GM12875 (cell line): ENCODE results near the gene KASH5.
A peak's percentile ranks its signal among the peaks of the same experiment; 100 is the strongest.
"Not testable (repeated sequence)": the region's sequence is repeated elsewhere in the genome, so short reads cannot be mapped to it uniquely, and the experiment has no call there.

ENCODE experiments used
- H3K4me3 ChIP-seq: one replicate; pipeline ENCODE4 v1.5.1; 2011; ENCODE audit warnings: low read depth, low read length, control low read depth
- CTCF ChIP-seq: IDR thresholded peaks from 2 replicates; pipeline ENCODE4 v1.5.1; 2011; ENCODE audit warnings: low read depth, mild to moderate bottlenecking, control low read depth, inconsistent platforms, low read length, moderate library complexity, borderline replicate concordance; ENCODE audit not compliant: insufficient read depth

The KASH5 gene

GRCh38 chr19:49443366-49444099, 55.5 kb downstream of the KASH5 start:
- peak; percentile 98 for TF ChIP-seq CTCF
- peak overlapping the region; percentile 52 for H3K4me3 ChIP-seq

- not testable (repeated sequence) for H3K4me3 ChIP-seq
These were observed 56.2 kb downstream of the KASH5 start for GRCh38 chr19:49444100-49444700.

- no peak overlapping the region for H3K4me3 ChIP-seq
- no peak for TF ChIP-seq CTCF
These were observed 57.9 kb downstream of the KASH5 start for GRCh38 chr19:49445997-49446396.

- H3K4me3 ChIP-seq = no peak overlapping the region
- TF ChIP-seq CTCF = no peak
These were observed 59.7 kb downstream of the KASH5 start for GRCh38 chr19:49447485-49448431.

DNA sequence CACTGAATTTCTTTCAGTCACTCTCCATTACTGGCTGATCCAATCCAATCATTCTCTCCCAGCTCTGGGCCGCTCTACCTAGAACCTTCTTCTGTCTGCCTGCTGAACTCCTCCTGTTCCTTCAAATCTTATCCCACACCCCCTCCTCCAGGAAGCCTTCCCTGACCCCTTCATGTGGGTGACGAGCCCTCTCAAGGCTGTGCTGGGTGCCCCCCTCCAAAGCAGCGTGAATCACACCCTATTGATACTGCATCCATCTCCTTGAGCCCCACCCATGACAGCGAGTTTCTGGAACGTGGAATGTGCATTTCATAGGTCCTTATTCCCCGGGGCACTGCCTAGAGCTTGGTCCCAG, 60.4 kb downstream of the KASH5 start:
- TF ChIP-seq CTCF = no peak
- no peak overlapping the region for H3K4me3 ChIP-seq

GRCh38 chr19:49450405-49450804, 62.4 kb downstream of the KASH5 start:
- no peak for TF ChIP-seq CTCF
- peak overlapping the region; percentile 97 for H3K4me3 ChIP-seq

DNA sequence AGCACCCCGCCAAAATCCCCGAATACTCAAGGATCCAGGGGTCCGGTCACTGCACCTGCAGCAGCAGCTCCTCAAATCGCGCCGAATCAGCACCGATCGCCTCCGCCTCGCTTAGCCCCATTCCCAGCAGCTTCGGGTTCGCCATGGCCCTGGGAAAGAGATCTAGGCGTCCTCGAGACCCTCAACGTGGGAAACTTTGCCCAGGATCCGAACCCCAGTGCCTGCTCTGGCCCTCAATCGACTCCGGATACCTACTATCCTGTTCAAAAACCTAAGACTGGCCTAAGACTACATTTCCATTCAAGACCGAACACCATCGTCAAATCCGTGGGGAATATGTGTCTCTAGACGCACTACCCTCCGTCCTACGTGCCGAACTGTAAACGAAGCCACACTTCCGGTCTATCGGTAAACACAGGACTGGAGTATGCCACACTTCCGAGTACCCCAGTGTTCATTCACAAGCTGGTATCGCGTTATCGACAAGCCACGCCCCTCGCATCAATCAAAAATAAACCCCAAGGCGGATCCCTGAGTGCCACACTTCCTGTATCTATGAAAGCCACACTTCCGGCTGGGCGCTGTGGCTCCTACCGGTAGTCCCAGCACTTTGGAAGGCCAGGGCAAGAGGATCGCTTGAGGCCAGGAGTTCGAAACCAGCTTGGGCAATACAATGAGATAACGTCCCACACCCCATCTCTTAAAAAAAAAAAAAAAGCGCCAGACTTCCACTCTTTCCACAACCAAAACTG, 63.6 kb downstream of the KASH5 start, which contains the start of gene PIH1D1:
PIH1D1 (minus strand) TSS at position 385 of the 752 bp plus-strand sequence; CDS start at position 145, 240 bp downstream.
- peak within 1 kb of the TSS; percentile 97 for H3K4me3 ChIP-seq
- no peak for TF ChIP-seq CTCF
